SU-DHL-6 (cell line): ENCODE results near the gene TMEM9.

Source experiments
- H2AFZ ChIP-seq: fragments of 200-600 bp; sonication (generic); 2 replicates; pipeline ENCODE4 v1.6.1; 2014; ENCODE audit warnings: low read depth, mild to moderate bottlenecking, moderate library complexity, mixed read lengths, antibody characterized with exemption, low read length; ENCODE audit not compliant: severe bottlenecking
- H3F3A ChIP-seq: fragments of 200-600 bp; shearing (Covaris generic); 2 replicates; pipeline ENCODE4 v1.6.0; 2016; ENCODE audit warnings: antibody characterized with exemption, mild to moderate bottlenecking; ENCODE audit not compliant: insufficient read depth
- H3K27ac ChIP-seq: fragments of 200-600 bp; sonication (generic); 2 replicates; pipeline ENCODE4 v1.5.1; 2016; ENCODE audit warnings: low read depth, mild to moderate bottlenecking, low read length, moderate library complexity, mixed read lengths
- H3K27me3 ChIP-seq: fragments of 200-600 bp; sonication (generic), shearing (Covaris generic); 2 replicates; pipeline ENCODE4 v1.6.0; 2014; ENCODE audit warnings: mild to moderate bottlenecking, low read length
- H3K36me3 ChIP-seq: fragments of 200-600 bp; sonication (generic); 2 replicates; pipeline ENCODE4 v1.6.1; 2014; ENCODE audit warnings: mild to moderate bottlenecking, low read length, mixed read lengths
- H3K4me2 ChIP-seq: fragments of 300-600, 200-600 bp; shearing (Covaris generic), sonication (generic); 2 replicates; pipeline ENCODE4 v1.6.0; 2014; ENCODE audit warnings: low read length, low read depth, mild to moderate bottlenecking; ENCODE audit not compliant: poor library complexity, severe bottlenecking
- H3K4me3 ChIP-seq: fragments of 200-600 bp; sonication (generic); 2 replicates; pipeline ENCODE4 v1.5.1; 2014; ENCODE audit warnings: antibody characterized with exemption, low read length, mild to moderate bottlenecking, mixed read lengths; ENCODE audit not compliant: insufficient read depth, poor library complexity, severe bottlenecking
- H3K79me2 ChIP-seq: fragments of 200-600 bp; sonication (generic); 2 replicates; pipeline ENCODE4 v1.6.1; 2014; ENCODE audit warnings: mild to moderate bottlenecking, low read length, moderate library complexity; ENCODE audit not compliant: insufficient read depth
- H3K9ac ChIP-seq: fragments of 200-600 bp; sonication (generic); 2 replicates; pipeline ENCODE4 v1.7.0; 2014; ENCODE audit warnings: mild to moderate bottlenecking, low read length
- H3K9me2 ChIP-seq: fragments of 200-600 bp; sonication (generic); replicated peaks from 2 replicates; pipeline ENCODE4 v1.6.1; 2014; ENCODE audit warnings: low read length; ENCODE audit not compliant: insufficient read depth
- H3K9me3 ChIP-seq: fragments of 200-600 bp; sonication (generic); 2 replicates; pipeline ENCODE4 v1.6.1; 2014; ENCODE audit warnings: low read length, mixed read lengths; ENCODE audit not compliant: insufficient read depth
- H4K20me1 ChIP-seq: fragments of 200-600 bp; sonication (generic); 2 replicates; pipeline ENCODE4 v1.6.1; 2014; ENCODE audit warnings: low read depth, mild to moderate bottlenecking, antibody characterized with exemption, low read length, moderate library complexity, mixed read lengths
- EZH2phosphoT487 ChIP-seq: fragments of 200-600 bp; sonication (generic), shearing (Covaris generic); conservative IDR thresholded peaks from 2 replicates; pipeline ENCODE4 v1.6.1; 2018; ENCODE audit warnings: mild to moderate bottlenecking, antibody characterized with exemption, low read length, moderate library complexity, mixed read lengths
- TF ChIP-seq, protein P1 (sequence below): fragments of 200-600 bp; sonication (generic); IDR thresholded peaks from one replicate; pipeline ENCODE4 v1.5.1; 2017; ENCODE audit warnings: antibody characterized with exemption, mild to moderate bottlenecking, low read length, moderate library complexity; ENCODE audit not compliant: insufficient read depth, poor library complexity, severe bottlenecking

The TMEM9 gene

DNA sequence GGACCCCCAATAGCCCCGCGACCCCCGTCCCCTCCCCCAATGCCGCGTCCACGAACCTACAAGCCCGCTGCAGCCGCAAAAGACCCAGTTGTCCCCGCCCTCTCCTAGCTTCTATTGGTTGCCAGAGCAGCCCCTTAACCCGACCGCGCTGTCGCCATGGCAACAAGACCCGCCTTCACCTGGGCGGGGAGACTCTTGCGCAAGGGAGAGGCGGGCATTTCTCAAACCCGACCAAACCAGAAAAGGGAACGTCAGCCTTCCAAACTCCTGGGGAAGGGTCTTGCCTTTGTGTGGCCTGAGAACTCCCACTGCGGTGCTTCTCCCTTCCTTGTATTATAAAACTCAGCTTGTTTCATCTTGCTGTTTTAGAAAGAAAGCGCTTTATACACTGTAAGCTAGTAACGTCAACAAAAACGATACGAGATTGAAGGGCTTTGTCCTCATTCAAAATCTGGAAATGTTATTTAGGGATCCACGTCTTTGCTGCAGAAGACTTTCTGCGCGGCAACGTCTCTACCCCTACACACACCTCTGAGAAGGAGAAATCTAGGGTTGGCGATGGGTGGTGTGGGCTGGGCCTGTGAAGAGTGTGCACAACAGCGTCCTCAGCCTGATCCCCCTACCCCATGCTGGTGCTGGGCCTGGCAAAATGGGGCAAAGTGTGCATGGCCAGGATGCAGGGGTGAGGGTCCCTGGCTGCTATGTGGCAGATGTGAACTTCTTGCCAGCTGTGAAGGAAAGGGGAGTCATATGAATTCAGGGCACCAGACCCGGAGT lies at the start of gene TMEM9:
Gene TMEM9 (minus strand): TSS at position 86 of the 777 bp plus-strand sequence. CDS start 551 bp downstream, outside the sequence.
- H3K4me2 ChIP-seq: peak within 1 kb of the TSS; percentile 72
- no peaks in the 10 kb centered on the region for H3F3A ChIP-seq
- no peaks in the 10 kb centered on the region for H3K9me2 ChIP-seq
- H3K27ac ChIP-seq: no peak within 1 kb of the TSS
- H2AFZ ChIP-seq: peak within 1 kb of the TSS; percentile 87
- H3K79me2 ChIP-seq: no peaks in the 10 kb centered on the region
- peak within 1 kb of the TSS; percentile 67 for H3K9ac ChIP-seq
- TF ChIP-seq, protein P1, sequence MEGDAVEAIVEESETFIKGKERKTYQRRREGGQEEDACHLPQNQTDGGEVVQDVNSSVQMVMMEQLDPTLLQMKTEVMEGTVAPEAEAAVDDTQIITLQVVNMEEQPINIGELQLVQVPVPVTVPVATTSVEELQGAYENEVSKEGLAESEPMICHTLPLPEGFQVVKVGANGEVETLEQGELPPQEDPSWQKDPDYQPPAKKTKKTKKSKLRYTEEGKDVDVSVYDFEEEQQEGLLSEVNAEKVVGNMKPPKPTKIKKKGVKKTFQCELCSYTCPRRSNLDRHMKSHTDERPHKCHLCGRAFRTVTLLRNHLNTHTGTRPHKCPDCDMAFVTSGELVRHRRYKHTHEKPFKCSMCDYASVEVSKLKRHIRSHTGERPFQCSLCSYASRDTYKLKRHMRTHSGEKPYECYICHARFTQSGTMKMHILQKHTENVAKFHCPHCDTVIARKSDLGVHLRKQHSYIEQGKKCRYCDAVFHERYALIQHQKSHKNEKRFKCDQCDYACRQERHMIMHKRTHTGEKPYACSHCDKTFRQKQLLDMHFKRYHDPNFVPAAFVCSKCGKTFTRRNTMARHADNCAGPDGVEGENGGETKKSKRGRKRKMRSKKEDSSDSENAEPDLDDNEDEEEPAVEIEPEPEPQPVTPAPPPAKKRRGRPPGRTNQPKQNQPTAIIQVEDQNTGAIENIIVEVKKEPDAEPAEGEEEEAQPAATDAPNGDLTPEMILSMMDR: no peak
- TF ChIP-seq EZH2phosphoT487: no peak
- H3K4me3 ChIP-seq: peak within 1 kb of the TSS; percentile 73
- H3K9me3 ChIP-seq: no peaks in the 10 kb centered on the region
- H3K36me3 ChIP-seq: no peaks in the 10 kb centered on the region
- H4K20me1 ChIP-seq: no peaks in the 10 kb centered on the region
- no peaks in the 10 kb centered on the region for H3K27me3 ChIP-seq

DNA sequence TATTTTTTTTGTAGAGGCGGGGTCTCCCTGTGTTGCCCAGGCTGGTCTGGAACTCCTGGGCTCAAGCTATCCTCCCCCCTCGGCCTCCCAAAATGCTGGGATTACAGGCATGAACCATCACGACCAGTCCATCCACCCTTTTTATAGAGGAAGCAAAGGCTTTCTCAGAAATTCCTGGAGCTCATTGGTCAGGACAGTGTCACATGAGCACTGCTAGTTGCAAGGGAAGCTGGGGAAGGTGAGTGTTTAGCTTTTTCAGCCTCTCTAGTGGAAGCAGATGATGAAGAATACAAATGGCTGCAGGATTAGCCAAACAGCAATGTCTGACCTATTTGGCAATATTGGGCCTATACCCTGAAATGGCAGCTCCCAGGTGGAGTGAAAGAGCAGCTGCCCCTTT lies 44.3 kb upstream of the TMEM9 start:
- H3K27ac ChIP-seq: no peak overlapping the region
- H3F3A ChIP-seq: no peaks in the 10 kb centered on the region
- H3K36me3 ChIP-seq: no peaks in the 10 kb centered on the region
- H3K4me3 ChIP-seq: no peak overlapping the region
- no peaks in the 10 kb centered on the region for H4K20me1 ChIP-seq
- no peak overlapping the region for H3K9ac ChIP-seq
- H3K79me2 ChIP-seq: no peaks in the 10 kb centered on the region
- H3K27me3 ChIP-seq: no peaks in the 10 kb centered on the region
- no peaks in the 10 kb centered on the region for H3K9me3 ChIP-seq
- H3K4me2 ChIP-seq: no peak overlapping the region
- H2AFZ ChIP-seq: no peak overlapping the region
- no peak for TF ChIP-seq EZH2phosphoT487
- TF ChIP-seq, protein P1: no peak
- no peaks in the 10 kb centered on the region for H3K9me2 ChIP-seq

DNA sequence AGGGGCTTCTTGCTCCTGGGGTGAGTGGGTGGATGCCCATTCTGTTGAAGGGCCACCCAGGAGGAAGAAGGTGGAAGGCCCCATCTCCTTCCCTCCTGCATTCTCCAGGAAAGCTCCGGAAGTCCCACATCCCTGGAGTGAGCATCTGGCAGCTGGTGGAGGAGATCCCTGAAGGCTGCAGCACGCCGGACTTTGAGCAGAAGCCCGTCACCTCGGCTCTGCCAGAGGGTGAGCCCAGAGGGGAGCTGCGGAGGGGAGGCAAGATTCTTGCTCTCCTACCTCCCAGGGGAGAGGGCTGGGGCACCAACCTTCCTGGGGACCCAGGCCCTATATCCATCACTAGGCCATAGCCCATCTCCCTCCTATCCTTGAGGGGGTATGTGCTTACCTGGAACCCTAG lies 39.8 kb upstream of the TMEM9 start:
- Histone ChIP-seq H3F3A (no peaks in the 10 kb centered on the region), H3K9me2 (no peaks in the 10 kb centered on the region), H3K27ac (no peak overlapping the region), H3K27me3 (no peaks in the 10 kb centered on the region), H2AFZ (no peak overlapping the region), H3K36me3 (no peaks in the 10 kb centered on the region), H4K20me1 (no peaks in the 10 kb centered on the region), H3K79me2 (no peaks in the 10 kb centered on the region), H3K9me3 (no peaks in the 10 kb centered on the region), H3K9ac (no peak overlapping the region), H3K4me2 (no peak overlapping the region), H3K4me3 (no peak overlapping the region)
- TF ChIP-seq, protein P1: no peak
- TF ChIP-seq EZH2phosphoT487: no peak
